ENCODE results near the gene ASXL2.
"Not testable (repeated sequence)": the region's sequence is repeated elsewhere in the genome, so short reads cannot be mapped to it uniquely, and the experiment has no call there.

The ASXL2 gene

GRCh38 chr2:25887624-25888242 is 9.4 kb upstream of the ASXL2 start:
- DNase-seq: no peak

- DNase-seq: peak; percentile 85
Observed at GRCh38 chr2:25885933-25886332, 7.6 kb upstream of the ASXL2 start.

- no peak for DNase-seq
Observed at GRCh38 chr2:25881764-25882163, 3.5 kb upstream of the ASXL2 start.

- DNase-seq: peak; percentile 64
Observed at GRCh38 chr2:25879133-25879730, 945 bp upstream of the ASXL2 start.

- peak; percentile 45 for DNase-seq
Observed at GRCh38 chr2:25877431-25878360, 591 bp downstream of the ASXL2 start.

- DNase-seq: no peak
Observed at GRCh38 chr2:25872134-25872533, 6.2 kb downstream of the ASXL2 start.

- no peak for DNase-seq
Observed at GRCh38 chr2:25867396-25868003, 10.8 kb downstream of the ASXL2 start.

- no peak for DNase-seq
Observed at GRCh38 chr2:25856377-25856776, 21.9 kb downstream of the ASXL2 start.

- DNase-seq: no peak
Observed at GRCh38 chr2:25855065-25855464, 23.2 kb downstream of the ASXL2 start.

- no peak for DNase-seq
Observed at GRCh38 chr2:25854613-25855012, 23.7 kb downstream of the ASXL2 start.

GRCh38 chr2:25853038-25853638 is 25.1 kb downstream of the ASXL2 start:
- no peak for DNase-seq

- DNase-seq: peak; percentile 84
Observed at GRCh38 chr2:25851740-25852503, 26.4 kb downstream of the ASXL2 start.

- not testable (repeated sequence) for DNase-seq
Observed at GRCh38 chr2:25850400-25850799, 27.9 kb downstream of the ASXL2 start.

- DNase-seq: not testable (repeated sequence)
Observed at GRCh38 chr2:25849350-25849749, 28.9 kb downstream of the ASXL2 start.

GRCh38 chr2:25845843-25846505 is 32.3 kb downstream of the ASXL2 start:
- DNase-seq: peak; percentile 16

- peak; percentile 46 for DNase-seq
Observed at GRCh38 chr2:25844089-25844488, 34.2 kb downstream of the ASXL2 start.

- no peak for DNase-seq
Observed at GRCh38 chr2:25842155-25842554, 36.1 kb downstream of the ASXL2 start.

GRCh38 chr2:25838152-25838756 is 40.0 kb downstream of the ASXL2 start:
- no peak for DNase-seq

GRCh38 chr2:25835906-25836305 is 42.4 kb downstream of the ASXL2 start:
- DNase-seq: no peak

- peak; percentile 28 for DNase-seq
Observed at GRCh38 chr2:25833566-25833965, 44.7 kb downstream of the ASXL2 start.

GRCh38 chr2:25832897-25833296 is 45.4 kb downstream of the ASXL2 start:
- DNase-seq: no peak
